Osteoblast (primary cell): ENCODE data around the gene UIMC1. TPM values are rescaled to one million over a fixed set of nuclear protein-coding genes. Genes with fewer than 3 reads are reported as not detected.

ENCODE experiments used
- DNase-seq: peaks from one replicate; pipeline ENCODE4 v3.0.0; 2011; ENCODE audit warnings: low spot score, mixed read lengths; ENCODE audit not compliant: insufficient read length; ENCODE audit errors: missing footprints
- H2AFZ ChIP-seq: 2 replicates; pipeline ENCODE4 v1.6.0; 2011; ENCODE audit warnings: mild to moderate bottlenecking, low read length
- H3K27ac ChIP-seq: 2 replicates; pipeline ENCODE4 v1.5.1; 2011; ENCODE audit warnings: mild to moderate bottlenecking, low read depth, low read length, moderate library complexity
- H3K27me3 ChIP-seq: 2 replicates; pipeline ENCODE4 v1.6.0; 2012; ENCODE audit warnings: mild to moderate bottlenecking, control low read depth, inconsistent platforms, low read length, moderate library complexity; ENCODE audit not compliant: insufficient read depth
- H3K36me3 ChIP-seq: 2 replicates; pipeline ENCODE4 v1.5.1; 2011; ENCODE audit warnings: mild to moderate bottlenecking, low read length, control low read depth, moderate library complexity; ENCODE audit not compliant: insufficient read depth
- H3K4me1 ChIP-seq: 2 replicates; pipeline ENCODE4 v1.5.1; 2011; ENCODE audit warnings: mild to moderate bottlenecking, low read length, control low read depth, moderate library complexity; ENCODE audit not compliant: insufficient read depth
- H3K4me2 ChIP-seq: 2 replicates; pipeline ENCODE4 v1.6.0; 2011; ENCODE audit warnings: mild to moderate bottlenecking, low read length; ENCODE audit not compliant: insufficient read depth
- H3K4me3 ChIP-seq: fragments of 200-600 bp; sonication (generic); 3 replicates; pipeline ENCODE4 v1.5.1; 2012; ENCODE audit warnings: mild to moderate bottlenecking, low read length, inconsistent platforms; ENCODE audit not compliant: insufficient read depth
- H3K79me2 ChIP-seq: 2 replicates; pipeline ENCODE4 v1.6.0; 2012; ENCODE audit warnings: mild to moderate bottlenecking, low read length, control low read depth, inconsistent platforms; ENCODE audit not compliant: insufficient read depth
- H3K9me3 ChIP-seq: 2 replicates; pipeline ENCODE4 v1.5.1; 2011; ENCODE audit warnings: low read depth, low read length, control low read depth
- H4K20me1 ChIP-seq: 2 replicates; pipeline ENCODE4 v1.6.0; 2012; ENCODE audit warnings: mild to moderate bottlenecking, low read length, control low read depth; ENCODE audit not compliant: insufficient read depth
- total RNA-seq: library from RNA; depleted of rRNA; stranded (reverse); fragments of >200 nt; gene quantifications from 2 replicates; pipeline ENCODE4 v1.2.3, GENCODE V29; 2012
- TF ChIP-seq, protein P1 (sequence below): IDR thresholded peaks from 2 replicates; pipeline ENCODE4 v1.5.1; 2011; ENCODE audit warnings: mild to moderate bottlenecking, low read depth, low read length, moderate library complexity; ENCODE audit errors: extremely low read depth

UIMC1 gene
- total RNA-seq, 1 donor: 40.9 TPM

DNA sequence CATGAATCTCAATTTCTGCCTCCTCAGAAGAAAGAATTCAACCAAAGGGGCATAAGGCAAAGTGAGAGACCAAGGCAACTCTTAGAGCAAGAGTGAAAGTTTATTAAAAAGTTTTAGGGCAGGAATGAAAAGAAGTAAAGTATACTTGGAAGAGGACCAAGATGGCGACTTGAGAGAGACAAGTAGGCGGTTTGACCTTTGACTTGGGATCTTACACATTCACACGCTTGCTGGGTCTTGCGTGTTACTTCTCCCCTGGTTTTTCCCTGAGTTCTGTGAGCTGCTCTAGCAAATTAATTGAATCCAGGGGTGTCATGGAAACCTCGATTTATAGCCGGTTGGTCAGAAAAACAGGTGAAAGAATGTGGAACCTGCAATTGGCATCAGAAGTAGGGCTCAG lies 22.9 kb upstream of the UIMC1 start:
- Histone ChIP-seq H3K36me3 (peaks cover 6% of the 10 kb centered on the region), H3K9me3 (no peaks in the 10 kb centered on the region), H3K79me2 (peaks cover 71% of the 10 kb centered on the region), H3K4me2 (no peak overlapping the region), H4K20me1 (peaks cover 9% of the 10 kb centered on the region), H3K4me3 (no peak overlapping the region), H3K27me3 (no peaks in the 10 kb centered on the region), H3K4me1 (no peaks in the 10 kb centered on the region), H3K27ac (no peak overlapping the region), H2AFZ (no peak overlapping the region)
- TF ChIP-seq, protein P1, sequence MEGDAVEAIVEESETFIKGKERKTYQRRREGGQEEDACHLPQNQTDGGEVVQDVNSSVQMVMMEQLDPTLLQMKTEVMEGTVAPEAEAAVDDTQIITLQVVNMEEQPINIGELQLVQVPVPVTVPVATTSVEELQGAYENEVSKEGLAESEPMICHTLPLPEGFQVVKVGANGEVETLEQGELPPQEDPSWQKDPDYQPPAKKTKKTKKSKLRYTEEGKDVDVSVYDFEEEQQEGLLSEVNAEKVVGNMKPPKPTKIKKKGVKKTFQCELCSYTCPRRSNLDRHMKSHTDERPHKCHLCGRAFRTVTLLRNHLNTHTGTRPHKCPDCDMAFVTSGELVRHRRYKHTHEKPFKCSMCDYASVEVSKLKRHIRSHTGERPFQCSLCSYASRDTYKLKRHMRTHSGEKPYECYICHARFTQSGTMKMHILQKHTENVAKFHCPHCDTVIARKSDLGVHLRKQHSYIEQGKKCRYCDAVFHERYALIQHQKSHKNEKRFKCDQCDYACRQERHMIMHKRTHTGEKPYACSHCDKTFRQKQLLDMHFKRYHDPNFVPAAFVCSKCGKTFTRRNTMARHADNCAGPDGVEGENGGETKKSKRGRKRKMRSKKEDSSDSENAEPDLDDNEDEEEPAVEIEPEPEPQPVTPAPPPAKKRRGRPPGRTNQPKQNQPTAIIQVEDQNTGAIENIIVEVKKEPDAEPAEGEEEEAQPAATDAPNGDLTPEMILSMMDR: no peak
- DNase-seq: no peak

GRCh38 chr5:177027665-177028064 lies 21.1 kb upstream of the UIMC1 start:
- H3K4me1 ChIP-seq: peaks cover 5% of the 10 kb centered on the region
- no peaks in the 10 kb centered on the region for H3K9me3 ChIP-seq
- no peak overlapping the region for H3K27ac ChIP-seq
- no peak overlapping the region for H3K4me3 ChIP-seq
- peaks cover 10% of the 10 kb centered on the region for H4K20me1 ChIP-seq
- no peaks in the 10 kb centered on the region for H3K27me3 ChIP-seq
- H2AFZ ChIP-seq: no peak overlapping the region
- TF ChIP-seq, protein P1: no peak
- peaks cover 6% of the 10 kb centered on the region for H3K36me3 ChIP-seq
- H3K4me2 ChIP-seq: no peak overlapping the region
- DNase-seq: no peak
- peaks cover 72% of the 10 kb centered on the region for H3K79me2 ChIP-seq

- Histone ChIP-seq H3K4me3 (no peak overlapping the region), H4K20me1 (peaks cover 10% of the 10 kb centered on the region), H3K27ac (no peak overlapping the region), H3K27me3 (no peaks in the 10 kb centered on the region), H3K79me2 (peaks cover 67% of the 10 kb centered on the region), H3K4me1 (peaks cover 13% of the 10 kb centered on the region), H3K9me3 (no peaks in the 10 kb centered on the region), H2AFZ (no peak overlapping the region), H3K4me2 (no peak overlapping the region), H3K36me3 (peaks cover 6% of the 10 kb centered on the region)
- TF ChIP-seq, protein P1: no peak
- DNase-seq: no peak
Observed at GRCh38 chr5:177025101-177025601, 18.6 kb upstream of the UIMC1 start.

- Histone ChIP-seq H3K4me1 (peaks cover 13% of the 10 kb centered on the region), H3K4me3 (no peak overlapping the region), H3K79me2 (peaks cover 64% of the 10 kb centered on the region), H3K4me2 (no peak overlapping the region), H3K27ac (no peak overlapping the region), H3K9me3 (no peaks in the 10 kb centered on the region), H3K36me3 (peaks cover 6% of the 10 kb centered on the region), H2AFZ (no peak overlapping the region), H4K20me1 (peaks cover 8% of the 10 kb centered on the region), H3K27me3 (no peaks in the 10 kb centered on the region)
- no peak for DNase-seq
- TF ChIP-seq, protein P1: no peak
Observed at GRCh38 chr5:177024559-177024958, 18.0 kb upstream of the UIMC1 start.
